GM18907 (cell line): ENCODE results near the gene LRRC72.
"Not testable (repeated sequence)": the region's sequence is repeated elsewhere in the genome, so short reads cannot be mapped to it uniquely, and the experiment has no call there.

ENCODE experiments used
- ATAC-seq: cut with Tn5 transposase; IDR thresholded peaks from one replicate; pipeline ENCODE4 v1.9.1; 2021; ENCODE audit warnings: mild to moderate bottlenecking, moderate library complexity; ENCODE audit not compliant: unreplicated experiment

The LRRC72 gene

GRCh38 chr7:16571941-16572340, 45.3 kb downstream of the LRRC72 start:
- ATAC-seq: no peak

GRCh38 chr7:16579216-16579615, 52.6 kb downstream of the LRRC72 start:
- no peak for ATAC-seq

- ATAC-seq: no peak
Measured at GRCh38 chr7:16581286-16581685, 54.7 kb downstream of the LRRC72 start.

GRCh38 chr7:16583834-16584233, 57.2 kb downstream of the LRRC72 start:
- no peak for ATAC-seq

- no peak for ATAC-seq
Measured at GRCh38 chr7:16585540-16585939, 58.9 kb downstream of the LRRC72 start.

- ATAC-seq: no peak
Measured at GRCh38 chr7:16586081-16586874, 59.7 kb downstream of the LRRC72 start.

GRCh38 chr7:16587129-16587528, 60.5 kb downstream of the LRRC72 start:
- no peak for ATAC-seq

- no peak for ATAC-seq
Measured at GRCh38 chr7:16587790-16588189, 61.2 kb downstream of the LRRC72 start.

GRCh38 chr7:16589881-16590280, 63.3 kb downstream of the LRRC72 start:
- ATAC-seq: no peak

GRCh38 chr7:16590424-16590823, 63.8 kb downstream of the LRRC72 start:
- no peak for ATAC-seq

- no peak for ATAC-seq
Measured at GRCh38 chr7:16592395-16592794, 65.8 kb downstream of the LRRC72 start.

- no peak for ATAC-seq
Measured at GRCh38 chr7:16594061-16594460, 67.4 kb downstream of the LRRC72 start.

- no peak for ATAC-seq
Measured at GRCh38 chr7:16594676-16595075, 68.1 kb downstream of the LRRC72 start.

- not testable (repeated sequence) for ATAC-seq
Measured at GRCh38 chr7:16595596-16595995, 69.0 kb downstream of the LRRC72 start.

GRCh38 chr7:16598015-16598414, 71.4 kb downstream of the LRRC72 start:
- no peak for ATAC-seq

GRCh38 chr7:16599860-16600259, 73.2 kb downstream of the LRRC72 start:
- ATAC-seq: no peak

- ATAC-seq: no peak
Measured at GRCh38 chr7:16603633-16604032, 77.0 kb downstream of the LRRC72 start.

GRCh38 chr7:16604054-16604453, 77.4 kb downstream of the LRRC72 start:
- ATAC-seq: no peak

- ATAC-seq: no peak
Measured at GRCh38 chr7:16606704-16607103, 80.1 kb downstream of the LRRC72 start.

- ATAC-seq: peak; percentile 97
Measured at GRCh38 chr7:16609842-16610450, 83.3 kb downstream of the LRRC72 start.

GRCh38 chr7:16611711-16612110, 85.1 kb downstream of the LRRC72 start:
- no peak for ATAC-seq

GRCh38 chr7:16615228-16615627, 88.6 kb downstream of the LRRC72 start:
- ATAC-seq: no peak

- ATAC-seq: no peak
Measured at GRCh38 chr7:16616122-16616521, 89.5 kb downstream of the LRRC72 start.
